Spinal cord (tissue), 10 donors: ENCODE data around the gene FTO. TPM values are rescaled to one million over a fixed set of nuclear protein-coding genes. Genes with fewer than 3 reads are reported as not detected.
"Not testable (repeated sequence)": the region's sequence is repeated elsewhere in the genome, so short reads cannot be mapped to it uniquely, and the experiment has no call there.

Source experiments
- DNase-seq, 6 donors: peaks; one replicate each; pipeline versions ENCODE4 v3.0.0 to v3.0.0-alpha.2; 2013 to 2015; ENCODE audit warnings: low spot score in 6 of 6, low read depth in 4 of 6
- H3K27ac ChIP-seq: one replicate; pipeline ENCODE4 v1.5.1; 2013; ENCODE audit warnings: low read depth, low read length, control low read depth
- H3K27me3 ChIP-seq: one replicate; pipeline ENCODE4 v1.6.1; 2013; ENCODE audit warnings: low read length; ENCODE audit not compliant: control insufficient read depth, insufficient read depth
- H3K36me3 ChIP-seq: one replicate; pipeline ENCODE4 v1.6.1; 2013; ENCODE audit warnings: low read length; ENCODE audit not compliant: control insufficient read depth, insufficient read depth
- H3K4me1 ChIP-seq: one replicate; pipeline ENCODE4 v1.6.1; 2013; ENCODE audit warnings: low read length; ENCODE audit not compliant: control insufficient read depth, insufficient read depth
- H3K4me3 ChIP-seq: one replicate; pipeline ENCODE4 v1.5.1; 2013; ENCODE audit warnings: low read depth, low read length, control low read depth
- H3K9me3 ChIP-seq: one replicate; pipeline ENCODE4 v1.6.1; 2013; ENCODE audit warnings: low read length; ENCODE audit not compliant: control insufficient read depth, insufficient read depth
- WGBS: methylation state at CpG from one replicate; pipeline ENCODE4 v1.1.5; 2013; ENCODE audit warnings: missing lambda C conversion rate; ENCODE audit not compliant: insufficient coverage; 5-methylcytosine and 5-hydroxymethylcytosine counted together
- polyA plus RNA-seq, 2 donors: library from polyadenylated mRNA; unstranded; fragments of 120-200 nt; gene quantifications; one replicate each; pipeline ENCODE4 v1.2.1, GENCODE V29; 2013; ENCODE audit not compliant: insufficient read length in 2 of 2
- total RNA-seq, 2 donors: library from RNA; depleted of rRNA in 1 of 2; stranded (reverse); fragments of 120-200 nt in 1 of 2; fragments of >200 nt in 1 of 2; gene quantifications; one replicate each; pipeline versions ENCODE4 v1.2.3 to v1.2.4, GENCODE V29; 2013 to 2014
- donor health status: healthy.

The FTO gene
- total and polyA plus RNA-seq, 4 donors: 129 to 183 (median 140) TPM

GRCh38 chr16:53678756-53679343 is 25.1 kb upstream of the FTO start:
- Histone ChIP-seq H3K4me3 (no peak overlapping the region), H3K27ac (no peak overlapping the region), H3K36me3 (no peaks in the 10 kb centered on the region), H3K27me3 (no peaks in the 10 kb centered on the region), H3K9me3 (no peaks in the 10 kb centered on the region), H3K4me1 (no peaks in the 10 kb centered on the region)
- DNase-seq: no peak

GRCh38 chr16:53680756-53681155 is 23.2 kb upstream of the FTO start:
- DNase-seq: no peak
- Histone ChIP-seq H3K4me3 (no peak overlapping the region), H3K4me1 (no peaks in the 10 kb centered on the region), H3K27me3 (no peaks in the 10 kb centered on the region), H3K27ac (no peak overlapping the region), H3K36me3 (peaks cover 3% of the 10 kb centered on the region), H3K9me3 (no peaks in the 10 kb centered on the region)
- 100% methylated on average over 2 of the region's 2 CpGs for WGBS

- H3K9me3 ChIP-seq: no peaks in the 10 kb centered on the region
- WGBS: no CpG with 5 or more reads among the region's 2 CpGs
- H3K36me3 ChIP-seq: peaks cover 3% of the 10 kb centered on the region
- H3K4me1 ChIP-seq: no peaks in the 10 kb centered on the region
- H3K27me3 ChIP-seq: no peaks in the 10 kb centered on the region
- no peak overlapping the region for H3K27ac ChIP-seq
- DNase-seq: no peak
- H3K4me3 ChIP-seq: no peak overlapping the region
These were observed 22.6 kb upstream of the FTO start for GRCh38 chr16:53681354-53681753.

- WGBS: no CpG with 5 or more reads among the region's 3 CpGs
- not testable (repeated sequence) for H3K4me1 ChIP-seq, DNase-seq
These were observed 18.6 kb upstream of the FTO start for GRCh38 chr16:53685334-53685733.

GRCh38 chr16:53686710-53687109 is 17.2 kb upstream of the FTO start:
- Histone ChIP-seq H3K36me3 (peaks cover 3% of the 10 kb centered on the region), H3K4me3 (no peak overlapping the region), H3K9me3 (no peaks in the 10 kb centered on the region), H3K27me3 (no peaks in the 10 kb centered on the region), H3K4me1 (no peaks in the 10 kb centered on the region), H3K27ac (no peak overlapping the region)
- DNase-seq: no peak
- no CpG with 5 or more reads among the region's 3 CpGs for WGBS

More at GRCh38 chr16:53685334-53685733, 18.6 kb upstream of the FTO start:
- H3K4me3 ChIP-seq, H3K9me3 ChIP-seq, H3K27me3 ChIP-seq, H3K36me3 ChIP-seq, H3K27ac ChIP-seq: not testable (repeated sequence)

- H3K4me1 ChIP-seq: no peaks in the 10 kb centered on the region
- no peak overlapping the region for H3K27ac ChIP-seq
- H3K27me3 ChIP-seq: no peaks in the 10 kb centered on the region
- H3K4me3 ChIP-seq: no peak overlapping the region
- DNase-seq: no peak
- no peaks in the 10 kb centered on the region for H3K9me3 ChIP-seq
- no CpG with 5 or more reads among the region's 3 CpGs for WGBS
- peaks cover 6% of the 10 kb centered on the region for H3K36me3 ChIP-seq
These were observed 14.3 kb upstream of the FTO start for GRCh38 chr16:53689636-53690035.

- Histone ChIP-seq H3K4me3 (no peak overlapping the region), H3K9me3 (no peaks in the 10 kb centered on the region), H3K36me3 (peaks cover 4% of the 10 kb centered on the region), H3K4me1 (no peaks in the 10 kb centered on the region), H3K27me3 (no peaks in the 10 kb centered on the region), H3K27ac (no peak overlapping the region)
- WGBS: no CpG with 5 or more reads among the region's 2 CpGs
- DNase-seq: no peak
These were observed 13.2 kb upstream of the FTO start for GRCh38 chr16:53690771-53691170.

GRCh38 chr16:53692146-53692545 is 11.8 kb upstream of the FTO start:
- H3K4me3 ChIP-seq: no peak overlapping the region
- H3K27me3 ChIP-seq: no peaks in the 10 kb centered on the region
- peak in 1 of 6 donors; percentile 9 for DNase-seq
- no peaks in the 10 kb centered on the region for H3K9me3 ChIP-seq
- peaks cover 6% of the 10 kb centered on the region for H3K36me3 ChIP-seq
- H3K27ac ChIP-seq: no peak overlapping the region
- WGBS: 83% methylated on average over 1 of the region's 5 CpGs
- H3K4me1 ChIP-seq: no peaks in the 10 kb centered on the region

GRCh38 chr16:53693320-53693719 is 10.6 kb upstream of the FTO start:
- WGBS: no CpG with 5 or more reads among the region's 5 CpGs
- Histone ChIP-seq H3K27me3 (no peaks in the 10 kb centered on the region), H3K27ac (no peak overlapping the region), H3K9me3 (no peaks in the 10 kb centered on the region), H3K36me3 (peaks cover 9% of the 10 kb centered on the region), H3K4me3 (no peak overlapping the region), H3K4me1 (no peaks in the 10 kb centered on the region)
- DNase-seq: peak in 1 of 6 donors; percentile 41

- no peaks in the 10 kb centered on the region for H3K9me3 ChIP-seq
- 100% methylated on average over 1 of the region's 1 CpG for WGBS
- no peak overlapping the region for H3K4me3 ChIP-seq
- H3K4me1 ChIP-seq: no peaks in the 10 kb centered on the region
- no peaks in the 10 kb centered on the region for H3K27me3 ChIP-seq
- H3K36me3 ChIP-seq: peaks cover 12% of the 10 kb centered on the region
- no peak overlapping the region for H3K27ac ChIP-seq
- DNase-seq: no peak
These were observed 8.9 kb upstream of the FTO start for GRCh38 chr16:53695070-53695469.
